ENCODE data around the gene CCNT2. TPM values are rescaled to one million over a fixed set of nuclear protein-coding genes. Genes with fewer than 3 reads are reported as not detected.

Gene CCNT2
- total RNA-seq = 43.9 and 45.6 TPM in 2 replicates

DNA sequence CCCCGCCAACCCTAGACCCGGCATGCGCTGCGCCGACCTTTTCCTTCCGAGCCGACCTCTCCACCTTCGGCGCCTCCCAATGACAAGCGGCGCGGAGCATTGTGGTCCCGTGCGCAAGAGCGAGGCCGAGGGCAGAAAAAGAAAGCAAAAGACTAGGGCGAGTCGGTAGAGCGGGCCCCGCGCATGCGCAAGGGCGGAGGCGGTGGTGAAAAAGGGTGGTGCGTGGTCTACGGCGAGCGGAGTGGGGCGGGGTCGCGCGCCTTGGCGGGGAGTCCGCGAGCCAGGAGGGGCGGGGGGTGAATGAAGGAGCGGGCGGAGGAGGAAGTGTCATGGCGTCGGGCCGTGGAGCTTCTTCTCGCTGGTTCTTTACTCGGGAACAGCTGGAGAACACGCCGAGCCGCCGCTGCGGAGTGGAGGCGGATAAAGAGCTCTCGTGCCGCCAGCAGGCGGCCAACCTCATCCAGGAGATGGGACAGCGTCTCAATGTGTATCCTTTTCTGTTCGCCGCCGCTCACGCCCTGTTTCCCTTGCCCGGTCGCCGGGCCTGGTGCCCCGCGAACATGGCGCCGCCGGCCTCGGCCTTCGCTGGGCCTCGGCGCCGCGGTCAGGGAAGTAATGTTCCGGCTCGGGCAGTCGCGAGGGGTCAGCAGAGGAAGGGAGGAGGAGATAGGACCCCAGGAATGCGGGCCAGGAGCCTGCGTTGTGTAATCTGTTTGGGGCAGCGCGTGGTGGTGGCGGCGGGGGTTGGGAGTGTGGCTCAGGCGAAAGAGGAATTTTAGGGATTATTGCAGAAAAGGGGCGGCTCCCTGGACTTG, at the start of gene CCNT2:
Gene CCNT2, plus strand, starts transcription at position 297 of the 815 bp plus-strand sequence. Its CDS starts 33 bp downstream, at position 330.

Other genes with a start within 250 kb of the CCNT2 start
- 1.9 and 5.2 TPM in 2 replicates for gene TMEM163, start 199.8 kb upstream of the CCNT2 start, total RNA-seq
- not detected in 2 replicates for gene ACMSD, start 80.2 kb upstream of the CCNT2 start, total RNA-seq
- not detected in 2 replicates for gene MAP3K19, start 128.6 kb downstream of the CCNT2 start, total RNA-seq
- gene RAB3GAP1, start 133.5 kb downstream of the CCNT2 start, total RNA-seq = 77.1 and 79.9 TPM in 2 replicates

All from thoracic aorta endothelial cell (primary cell).